Measurements from ENCODE around the gene TDRD3.

Gene TDRD3

DNA sequence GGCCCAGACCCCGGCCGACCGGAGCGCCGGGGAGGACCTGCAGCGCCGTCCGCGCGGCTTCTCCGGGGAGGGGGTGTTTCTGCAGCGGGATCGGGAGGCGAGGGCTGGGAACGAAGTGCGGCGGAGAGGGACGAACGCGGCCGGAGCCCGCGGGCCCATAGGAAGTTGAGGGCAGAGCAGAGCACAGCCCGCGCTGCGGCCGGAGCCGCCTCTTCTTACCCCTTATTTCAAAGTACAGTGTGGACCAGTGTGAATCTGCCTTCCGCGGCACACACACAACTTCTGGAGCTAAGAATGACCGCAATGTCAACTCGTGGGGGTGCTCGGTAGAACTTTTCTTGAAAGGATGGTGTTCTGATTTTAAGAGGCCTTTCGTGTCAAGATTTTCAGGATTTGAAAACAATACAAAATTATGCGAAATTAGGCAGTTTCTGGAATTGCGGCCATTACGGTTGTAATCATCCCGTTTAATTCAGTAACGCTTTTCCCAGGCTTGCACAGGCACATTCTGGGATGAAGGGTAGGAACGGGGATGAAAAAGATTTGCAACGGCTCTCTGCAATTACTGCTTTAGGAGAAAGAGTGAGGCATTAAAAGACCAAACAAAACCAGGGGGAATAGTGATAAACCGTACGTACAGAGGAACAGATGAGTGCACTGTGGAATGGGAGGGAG, 821 bp downstream of the TDRD3 start:
- TF ChIP-seq FOXA1 (IDR thresholded peaks at IDR 0.05) (no peak), ARNT (IDR thresholded peaks at IDR 0.05) (no peak), BHLHE40 (IDR thresholded peaks at IDR 0.05; ENCODE audit: borderline replicate concordance) (no peak), HDGF (IDR thresholded peaks at IDR 0.05; ENCODE audit: borderline replicate concordance) (no peak), LEF1 (IDR thresholded peaks at IDR 0.05; ENCODE audit: borderline replicate concordance) (no peak), NFRKB (IDR thresholded peaks at IDR 0.05) (no peak), TARDBP (IDR thresholded peaks at IDR 0.05) (no peak), SUZ12 (IDR thresholded peaks at IDR 0.05) (no peak), L3MBTL2 (conservative IDR thresholded peaks at IDR 0.05) (no peak), FOXK2 (IDR thresholded peaks at IDR 0.05) (no peak), SP1 (IDR thresholded peaks at IDR 0.05) (no peak), CTBP1 (IDR thresholded peaks at IDR 0.05; ENCODE audit: borderline replicate concordance) (no peak), FOXM1 (IDR thresholded peaks at IDR 0.05; ENCODE audit: borderline replicate concordance) (no peak), ZNF384 (IDR thresholded peaks at IDR 0.05) (no peak), ELF4 (IDR thresholded peaks at IDR 0.05) (no peak)
- TF ChIP-seq, protein P1, sequence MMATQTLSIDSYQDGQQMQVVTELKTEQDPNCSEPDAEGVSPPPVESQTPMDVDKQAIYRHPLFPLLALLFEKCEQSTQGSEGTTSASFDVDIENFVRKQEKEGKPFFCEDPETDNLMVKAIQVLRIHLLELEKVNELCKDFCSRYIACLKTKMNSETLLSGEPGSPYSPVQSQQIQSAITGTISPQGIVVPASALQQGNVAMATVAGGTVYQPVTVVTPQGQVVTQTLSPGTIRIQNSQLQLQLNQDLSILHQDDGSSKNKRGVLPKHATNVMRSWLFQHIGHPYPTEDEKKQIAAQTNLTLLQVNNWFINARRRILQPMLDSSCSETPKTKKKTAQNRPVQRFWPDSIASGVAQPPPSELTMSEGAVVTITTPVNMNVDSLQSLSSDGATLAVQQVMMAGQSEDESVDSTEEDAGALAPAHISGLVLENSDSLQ (IDR thresholded peaks at IDR 0.05) = no peak
- peak; percentile 56 for DNase-seq (ENCODE audit: extremely low spot score)
- ChIA-PET POLR2A (interaction anchor here (1.0 kb wide), 2 partner anchors 13 to 19 kb away, joined by 3 to 4 read pairs; no protein-coding TSS in a partner anchor), CTCF (no interaction called here)

DNA sequence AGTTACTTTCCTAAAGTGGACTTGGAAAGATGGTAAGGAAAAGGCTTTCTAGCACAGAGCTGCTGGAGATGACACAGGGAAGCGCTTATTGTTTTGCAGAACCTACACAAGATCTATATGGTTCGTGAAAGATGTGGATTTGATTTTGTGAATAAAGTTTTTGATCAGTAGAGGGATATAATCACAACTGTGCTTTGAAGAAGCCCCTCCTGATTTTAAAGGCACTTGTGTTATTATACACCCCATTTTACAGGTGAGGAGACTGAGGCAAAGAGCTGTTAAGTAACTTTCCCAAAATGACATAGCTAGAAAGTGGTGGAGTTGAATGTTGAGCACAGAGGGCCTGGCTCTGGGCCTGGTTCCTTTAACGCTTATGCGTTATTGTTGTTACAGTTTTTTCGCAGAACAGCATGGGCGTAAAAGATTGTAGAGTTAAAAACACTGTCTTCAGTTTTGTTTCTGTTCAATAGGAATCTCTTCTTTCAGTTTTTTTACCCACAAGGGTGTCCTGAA, 1.4 kb downstream of the TDRD3 start:
- DNase-seq (ENCODE audit: extremely low spot score) = no peak
- CTCF ChIA-PET = no interaction called here
- TF ChIP-seq ELF4 (IDR thresholded peaks at IDR 0.05) = no peak
- TF ChIP-seq TARDBP (IDR thresholded peaks at IDR 0.05) = no peak
- TF ChIP-seq ZNF384 (IDR thresholded peaks at IDR 0.05) = no peak
- TF ChIP-seq HDGF (IDR thresholded peaks at IDR 0.05; ENCODE audit: borderline replicate concordance) = no peak
- TF ChIP-seq NFRKB (IDR thresholded peaks at IDR 0.05) = no peak
- no peak for TF ChIP-seq FOXA1 (IDR thresholded peaks at IDR 0.05)
- TF ChIP-seq, protein P1 (IDR thresholded peaks at IDR 0.05) = no peak
- TF ChIP-seq SUZ12 (IDR thresholded peaks at IDR 0.05) = no peak
- TF ChIP-seq LEF1 (IDR thresholded peaks at IDR 0.05; ENCODE audit: borderline replicate concordance) = no peak
- TF ChIP-seq SP1 (IDR thresholded peaks at IDR 0.05) = no peak
- no peak for TF ChIP-seq FOXK2 (IDR thresholded peaks at IDR 0.05)
- no peak for TF ChIP-seq FOXM1 (IDR thresholded peaks at IDR 0.05; ENCODE audit: borderline replicate concordance)
- TF ChIP-seq BHLHE40 (IDR thresholded peaks at IDR 0.05; ENCODE audit: borderline replicate concordance) = no peak
- no peak for TF ChIP-seq CTBP1 (IDR thresholded peaks at IDR 0.05; ENCODE audit: borderline replicate concordance)
- no peak for TF ChIP-seq ARNT (IDR thresholded peaks at IDR 0.05)
- TF ChIP-seq L3MBTL2 (conservative IDR thresholded peaks at IDR 0.05) = no peak
- POLR2A ChIA-PET = interaction anchor here (1.0 kb wide), 2 partner anchors 13 to 18 kb away, joined by 3 to 4 read pairs; no protein-coding TSS in a partner anchor

DNA sequence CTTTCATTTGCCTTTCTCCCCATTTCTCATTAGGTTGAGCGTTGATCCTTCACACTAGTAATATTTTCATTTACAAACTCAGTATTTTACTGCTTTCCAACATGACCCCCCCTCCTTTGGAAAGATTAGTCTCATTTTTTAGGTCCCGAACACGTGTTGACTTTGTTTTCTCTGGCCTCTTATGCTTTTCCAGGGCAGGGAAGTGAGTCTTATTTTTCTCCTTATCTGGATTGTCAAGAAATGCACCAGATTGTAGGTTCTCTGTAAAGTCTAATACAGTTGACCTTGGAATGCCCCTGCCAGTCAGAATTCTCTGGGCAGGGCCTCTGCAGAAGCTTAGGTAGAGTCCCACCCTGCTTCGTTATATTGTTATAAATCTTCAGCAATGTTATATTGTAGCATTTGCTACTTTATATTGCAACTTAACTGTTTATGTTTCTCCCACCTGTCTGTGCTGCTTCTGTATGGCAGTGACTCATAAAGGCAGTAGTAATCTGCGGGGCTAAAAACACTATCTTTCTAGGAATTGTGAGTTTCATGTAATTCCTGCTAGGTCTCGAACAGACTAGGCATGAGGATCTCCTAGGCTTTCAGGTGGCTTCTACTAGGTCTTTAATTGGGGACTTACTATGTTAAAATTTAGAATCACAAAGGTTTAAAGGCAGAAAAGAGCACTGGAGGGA, 2.0 kb downstream of the TDRD3 start:
- no peak for DNase-seq (ENCODE audit: extremely low spot score)
- ChIA-PET POLR2A (interaction anchor here (1.0 kb wide), 1 partner anchor 17 kb away, joined by 3 read pairs; no protein-coding TSS in a partner anchor), CTCF (no interaction called here)
- TF ChIP-seq, protein P1 (IDR thresholded peaks at IDR 0.05) = peak; percentile 59
- TF ChIP-seq BHLHE40 (IDR thresholded peaks at IDR 0.05; ENCODE audit: borderline replicate concordance) (no peak), L3MBTL2 (conservative IDR thresholded peaks at IDR 0.05) (no peak), FOXK2 (IDR thresholded peaks at IDR 0.05) (no peak), NFRKB (IDR thresholded peaks at IDR 0.05) (no peak), SUZ12 (IDR thresholded peaks at IDR 0.05) (no peak), HDGF (IDR thresholded peaks at IDR 0.05; ENCODE audit: borderline replicate concordance) (no peak), LEF1 (IDR thresholded peaks at IDR 0.05; ENCODE audit: borderline replicate concordance) (no peak), FOXA1 (IDR thresholded peaks at IDR 0.05) (no peak)

DNA sequence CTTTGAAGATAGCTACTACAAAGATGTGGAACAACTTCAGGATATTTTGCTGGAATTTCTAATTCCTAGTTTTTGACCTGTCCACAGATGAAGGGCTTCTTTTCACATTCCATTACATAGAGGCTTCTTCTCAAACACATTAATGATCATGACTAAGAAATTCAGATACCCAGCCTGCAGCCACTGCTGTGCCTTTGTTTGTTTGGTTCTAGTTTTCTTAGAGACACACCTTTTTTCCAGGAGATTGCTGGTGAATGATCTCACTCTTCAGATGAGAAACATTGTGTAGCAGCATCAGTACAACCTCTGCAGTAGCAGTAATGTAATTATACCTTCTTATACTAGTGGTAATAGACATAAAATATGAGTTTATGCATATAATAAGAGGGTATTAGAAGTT, 5.0 kb downstream of the TDRD3 start:
- POLR2A ChIA-PET = no interaction called here
- DNase-seq (ENCODE audit: extremely low spot score) = no peak
- TF ChIP-seq SP1 (IDR thresholded peaks at IDR 0.05) (no peak), CTBP1 (IDR thresholded peaks at IDR 0.05; ENCODE audit: borderline replicate concordance) (no peak), FOXM1 (IDR thresholded peaks at IDR 0.05; ENCODE audit: borderline replicate concordance) (no peak), L3MBTL2 (conservative IDR thresholded peaks at IDR 0.05) (no peak), HDGF (IDR thresholded peaks at IDR 0.05; ENCODE audit: borderline replicate concordance) (no peak), NFRKB (IDR thresholded peaks at IDR 0.05) (no peak), TARDBP (IDR thresholded peaks at IDR 0.05) (no peak), ZNF384 (IDR thresholded peaks at IDR 0.05) (no peak), LEF1 (IDR thresholded peaks at IDR 0.05; ENCODE audit: borderline replicate concordance) (no peak), ELF4 (IDR thresholded peaks at IDR 0.05) (no peak), FOXK2 (IDR thresholded peaks at IDR 0.05) (no peak), FOXA1 (IDR thresholded peaks at IDR 0.05) (no peak), BHLHE40 (IDR thresholded peaks at IDR 0.05; ENCODE audit: borderline replicate concordance) (no peak), SUZ12 (IDR thresholded peaks at IDR 0.05) (no peak), ARNT (IDR thresholded peaks at IDR 0.05) (no peak)
- TF ChIP-seq, protein P1 (IDR thresholded peaks at IDR 0.05) = no peak
- CTCF ChIA-PET = no interaction called here
